ENCODE results near the gene ZC3H12C.

DNA sequence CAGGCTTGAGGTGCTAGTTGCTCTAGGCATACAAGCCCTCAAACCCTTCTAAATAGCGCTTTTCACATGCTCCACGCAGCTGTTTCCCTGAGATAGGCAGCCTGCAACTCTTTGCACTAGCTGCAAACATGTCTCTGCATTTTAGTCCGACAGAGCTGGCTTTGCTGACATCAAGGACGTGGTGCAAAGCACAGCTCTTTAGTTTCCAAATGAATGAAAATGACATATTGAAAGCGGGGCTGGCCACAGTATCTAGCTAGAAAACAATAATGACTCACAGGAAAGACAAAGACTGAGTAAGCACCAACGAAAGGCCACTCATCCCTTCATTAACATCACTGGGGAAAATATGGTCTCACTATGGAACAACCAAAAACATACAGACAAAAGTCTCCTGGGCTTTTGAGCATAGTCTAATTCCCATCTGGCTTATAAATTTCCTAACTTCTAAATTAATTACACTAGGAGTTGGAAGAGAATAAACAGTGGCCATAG is 15.3 kb upstream of the ZC3H12C start:
- TF ChIP-seq, protein P1, sequence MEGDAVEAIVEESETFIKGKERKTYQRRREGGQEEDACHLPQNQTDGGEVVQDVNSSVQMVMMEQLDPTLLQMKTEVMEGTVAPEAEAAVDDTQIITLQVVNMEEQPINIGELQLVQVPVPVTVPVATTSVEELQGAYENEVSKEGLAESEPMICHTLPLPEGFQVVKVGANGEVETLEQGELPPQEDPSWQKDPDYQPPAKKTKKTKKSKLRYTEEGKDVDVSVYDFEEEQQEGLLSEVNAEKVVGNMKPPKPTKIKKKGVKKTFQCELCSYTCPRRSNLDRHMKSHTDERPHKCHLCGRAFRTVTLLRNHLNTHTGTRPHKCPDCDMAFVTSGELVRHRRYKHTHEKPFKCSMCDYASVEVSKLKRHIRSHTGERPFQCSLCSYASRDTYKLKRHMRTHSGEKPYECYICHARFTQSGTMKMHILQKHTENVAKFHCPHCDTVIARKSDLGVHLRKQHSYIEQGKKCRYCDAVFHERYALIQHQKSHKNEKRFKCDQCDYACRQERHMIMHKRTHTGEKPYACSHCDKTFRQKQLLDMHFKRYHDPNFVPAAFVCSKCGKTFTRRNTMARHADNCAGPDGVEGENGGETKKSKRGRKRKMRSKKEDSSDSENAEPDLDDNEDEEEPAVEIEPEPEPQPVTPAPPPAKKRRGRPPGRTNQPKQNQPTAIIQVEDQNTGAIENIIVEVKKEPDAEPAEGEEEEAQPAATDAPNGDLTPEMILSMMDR (IDR thresholded peaks at IDR 0.05): no peak
- TF ChIP-seq POLR2A (IDR thresholded peaks at IDR 0.05): no peak
